Astrocyte (in vitro differentiated cells and primary cell): ENCODE results near the gene TBPL1. TPM values are rescaled to one million over a fixed set of nuclear protein-coding genes. Genes with fewer than 3 reads are reported as not detected.

Source experiments
- DNase-seq: peaks from one replicate; pipeline ENCODE4 v3.0.0-alpha.2; 2010; ENCODE audit warnings: low read depth
- FAIRE-seq: peaks from 2 replicates; lab custom pipeline; 2011; peaks lifted over from hg19 to GRCh38; lab: Jason Lieb, UNC
- H2AFZ ChIP-seq: 2 replicates; pipeline ENCODE4 v1.6.0; 2012; ENCODE audit warnings: low read depth, low read length, inconsistent platforms
- H3K27ac ChIP-seq: 2 replicates; pipeline ENCODE4 v1.5.1; 2011; ENCODE audit warnings: low read depth, low read length, inconsistent platforms
- H3K27me3 ChIP-seq: 2 replicates; pipeline ENCODE4 v1.6.0; 2011; ENCODE audit warnings: low read length, inconsistent platforms; ENCODE audit not compliant: insufficient read depth
- H3K36me3 ChIP-seq: 2 replicates; pipeline ENCODE4 v1.5.1; 2011; ENCODE audit warnings: low read length, inconsistent platforms; ENCODE audit not compliant: insufficient read depth
- H3K4me1 ChIP-seq: 2 replicates; pipeline ENCODE4 v1.5.1; 2011; ENCODE audit warnings: low read length, inconsistent platforms; ENCODE audit not compliant: insufficient read depth
- H3K4me2 ChIP-seq: 2 replicates; pipeline ENCODE4 v1.6.0; 2012; ENCODE audit warnings: low read length, inconsistent platforms
- H3K4me3 ChIP-seq: 2 replicates; pipeline ENCODE4 v1.5.1; 2011; ENCODE audit warnings: low read depth, mild to moderate bottlenecking, low read length, inconsistent platforms; ENCODE audit not compliant: insufficient read depth
- H3K79me2 ChIP-seq: 2 replicates; pipeline ENCODE4 v1.6.0; 2012; ENCODE audit warnings: mild to moderate bottlenecking, low read length, inconsistent platforms; ENCODE audit not compliant: insufficient read depth
- H3K9ac ChIP-seq: 2 replicates; pipeline ENCODE4 v1.6.0; 2012; ENCODE audit warnings: mild to moderate bottlenecking, low read length, inconsistent platforms
- H3K9me3 ChIP-seq: 2 replicates; pipeline ENCODE4 v1.5.1; 2012; ENCODE audit warnings: low read depth, mild to moderate bottlenecking, low read length, inconsistent platforms; ENCODE audit not compliant: insufficient read depth
- H4K20me1 ChIP-seq: 2 replicates; pipeline ENCODE4 v1.6.0; 2012; ENCODE audit warnings: low read length, inconsistent platforms; ENCODE audit not compliant: insufficient read depth
- H3K27ac Mint-ChIP-seq: one replicate; pipeline ENCODE4 v1.8.0; 2021; ENCODE audit warnings: mild to moderate bottlenecking, mixed read lengths; ENCODE audit not compliant: unreplicated experiment
- H3K27me3 Mint-ChIP-seq: one replicate; pipeline ENCODE4 v1.8.0; 2021; ENCODE audit warnings: low read depth, mixed read lengths; ENCODE audit not compliant: unreplicated experiment
- H3K36me3 Mint-ChIP-seq: one replicate; pipeline ENCODE4 v1.8.0; 2021; ENCODE audit warnings: low read depth, mixed read lengths; ENCODE audit not compliant: unreplicated experiment
- H3K4me1 Mint-ChIP-seq: one replicate; pipeline ENCODE4 v1.8.0; 2021; ENCODE audit warnings: low read depth, mixed read lengths; ENCODE audit not compliant: unreplicated experiment
- H3K4me3 Mint-ChIP-seq: one replicate; pipeline ENCODE4 v1.8.0; 2021; ENCODE audit warnings: mild to moderate bottlenecking, moderate library complexity, mixed read lengths; ENCODE audit not compliant: unreplicated experiment
- H3K9me3 Mint-ChIP-seq: one replicate; pipeline ENCODE4 v1.8.0; 2021; ENCODE audit warnings: mild to moderate bottlenecking, mixed read lengths; ENCODE audit not compliant: unreplicated experiment
- EZH2 ChIP-seq: IDR thresholded peaks from 2 replicates; pipeline ENCODE4 v1.6.1; 2012; ENCODE audit warnings: mild to moderate bottlenecking, low read length, inconsistent platforms; ENCODE audit not compliant: insufficient read depth
- total RNA-seq: library from RNA; stranded (reverse); gene quantifications from 2 replicates; pipeline ENCODE4 v1.2.1, GENCODE V29; 2021
- TF ChIP-seq, protein P1 (sequence below): IDR thresholded peaks from 2 replicates; pipeline ENCODE4 v1.5.1; 2011; ENCODE audit warnings: low read depth, mild to moderate bottlenecking, inconsistent platforms, low read length, moderate library complexity; ENCODE audit not compliant: insufficient read depth

Gene TBPL1
- total RNA-seq, 1 donor from 2014 or later: 54.0 TPM

DNA sequence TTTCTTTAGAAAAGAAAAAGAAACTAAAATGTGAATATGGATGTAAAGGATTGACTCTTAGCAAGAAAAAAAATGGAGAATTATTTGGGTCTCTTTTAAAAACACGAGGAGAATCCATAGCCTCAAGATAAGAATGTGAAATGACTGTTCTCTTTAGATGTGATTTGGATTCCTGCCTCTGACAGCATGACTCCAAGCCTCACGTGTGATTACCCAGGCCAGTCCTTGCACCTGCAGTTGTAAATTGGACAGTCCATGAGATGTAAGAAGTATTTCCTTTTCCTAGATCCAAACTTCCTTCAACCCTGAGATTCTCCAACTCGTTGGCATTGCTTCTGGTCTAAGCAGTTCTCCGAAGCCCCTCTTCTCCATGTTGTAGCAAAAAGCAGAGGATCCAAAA is 67.5 kb downstream of the TBPL1 start:
- Histone ChIP-seq H3K27ac (no peak overlapping the region), H4K20me1 (no peaks in the 10 kb centered on the region), H3K4me3 (no peak overlapping the region), H3K27me3 (no peaks in the 10 kb centered on the region), H3K9me3 (no peaks in the 10 kb centered on the region), H3K79me2 (no peaks in the 10 kb centered on the region), H3K4me2 (no peak overlapping the region), H2AFZ (no peak overlapping the region), H3K36me3 (no peaks in the 10 kb centered on the region), H3K4me1 (peaks cover 5% of the 10 kb centered on the region), H3K9ac (no peak overlapping the region)
- FAIRE-seq: no peak
- Mint-ChIP-seq H3K4me3 (no peak overlapping the region), H3K36me3 (peaks cover 3% of the 10 kb centered on the region), H3K4me1 (peaks cover 16% of the 10 kb centered on the region), H3K27me3 (no peaks in the 10 kb centered on the region), H3K27ac (no peak overlapping the region), H3K9me3 (no peaks in the 10 kb centered on the region)
- no peak for DNase-seq
- TF ChIP-seq, protein P1, sequence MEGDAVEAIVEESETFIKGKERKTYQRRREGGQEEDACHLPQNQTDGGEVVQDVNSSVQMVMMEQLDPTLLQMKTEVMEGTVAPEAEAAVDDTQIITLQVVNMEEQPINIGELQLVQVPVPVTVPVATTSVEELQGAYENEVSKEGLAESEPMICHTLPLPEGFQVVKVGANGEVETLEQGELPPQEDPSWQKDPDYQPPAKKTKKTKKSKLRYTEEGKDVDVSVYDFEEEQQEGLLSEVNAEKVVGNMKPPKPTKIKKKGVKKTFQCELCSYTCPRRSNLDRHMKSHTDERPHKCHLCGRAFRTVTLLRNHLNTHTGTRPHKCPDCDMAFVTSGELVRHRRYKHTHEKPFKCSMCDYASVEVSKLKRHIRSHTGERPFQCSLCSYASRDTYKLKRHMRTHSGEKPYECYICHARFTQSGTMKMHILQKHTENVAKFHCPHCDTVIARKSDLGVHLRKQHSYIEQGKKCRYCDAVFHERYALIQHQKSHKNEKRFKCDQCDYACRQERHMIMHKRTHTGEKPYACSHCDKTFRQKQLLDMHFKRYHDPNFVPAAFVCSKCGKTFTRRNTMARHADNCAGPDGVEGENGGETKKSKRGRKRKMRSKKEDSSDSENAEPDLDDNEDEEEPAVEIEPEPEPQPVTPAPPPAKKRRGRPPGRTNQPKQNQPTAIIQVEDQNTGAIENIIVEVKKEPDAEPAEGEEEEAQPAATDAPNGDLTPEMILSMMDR: no peak
- no peak for TF ChIP-seq EZH2

DNA sequence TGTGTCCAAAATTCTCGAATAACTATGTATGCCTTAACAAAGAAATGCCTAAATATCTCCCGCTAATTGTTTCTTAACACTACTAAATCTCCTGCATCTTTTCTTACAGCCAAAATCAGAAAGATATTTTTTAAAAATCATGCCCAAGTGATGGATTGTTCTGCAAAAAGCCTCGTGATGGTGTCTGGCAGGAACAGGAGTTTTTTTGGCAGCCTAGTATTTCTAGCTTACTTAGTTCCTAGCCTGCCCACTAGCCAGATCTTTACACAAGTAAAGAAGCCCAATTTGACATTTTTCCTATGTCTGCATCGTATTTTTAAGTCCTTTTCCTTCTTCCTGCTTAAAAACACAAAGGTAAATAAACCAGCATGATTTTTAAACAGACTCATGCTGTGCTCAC is 67.9 kb downstream of the TBPL1 start:
- Histone ChIP-seq H3K9ac (no peak overlapping the region), H3K4me1 (peaks cover 5% of the 10 kb centered on the region), H3K9me3 (no peaks in the 10 kb centered on the region), H3K27ac (no peak overlapping the region), H3K4me2 (no peak overlapping the region), H2AFZ (no peak overlapping the region), H3K4me3 (no peak overlapping the region), H3K27me3 (no peaks in the 10 kb centered on the region), H3K79me2 (no peaks in the 10 kb centered on the region), H4K20me1 (no peaks in the 10 kb centered on the region), H3K36me3 (no peaks in the 10 kb centered on the region)
- H3K4me1 Mint-ChIP-seq: peaks cover 16% of the 10 kb centered on the region
- no peak overlapping the region for H3K27ac Mint-ChIP-seq
- TF ChIP-seq EZH2: no peak
- TF ChIP-seq, protein P1: no peak
- H3K9me3 Mint-ChIP-seq: no peaks in the 10 kb centered on the region
- DNase-seq (no peak), FAIRE-seq (no peak)
- no peak overlapping the region for H3K4me3 Mint-ChIP-seq
- H3K27me3 Mint-ChIP-seq: no peaks in the 10 kb centered on the region
- peaks cover 4% of the 10 kb centered on the region for H3K36me3 Mint-ChIP-seq

DNA sequence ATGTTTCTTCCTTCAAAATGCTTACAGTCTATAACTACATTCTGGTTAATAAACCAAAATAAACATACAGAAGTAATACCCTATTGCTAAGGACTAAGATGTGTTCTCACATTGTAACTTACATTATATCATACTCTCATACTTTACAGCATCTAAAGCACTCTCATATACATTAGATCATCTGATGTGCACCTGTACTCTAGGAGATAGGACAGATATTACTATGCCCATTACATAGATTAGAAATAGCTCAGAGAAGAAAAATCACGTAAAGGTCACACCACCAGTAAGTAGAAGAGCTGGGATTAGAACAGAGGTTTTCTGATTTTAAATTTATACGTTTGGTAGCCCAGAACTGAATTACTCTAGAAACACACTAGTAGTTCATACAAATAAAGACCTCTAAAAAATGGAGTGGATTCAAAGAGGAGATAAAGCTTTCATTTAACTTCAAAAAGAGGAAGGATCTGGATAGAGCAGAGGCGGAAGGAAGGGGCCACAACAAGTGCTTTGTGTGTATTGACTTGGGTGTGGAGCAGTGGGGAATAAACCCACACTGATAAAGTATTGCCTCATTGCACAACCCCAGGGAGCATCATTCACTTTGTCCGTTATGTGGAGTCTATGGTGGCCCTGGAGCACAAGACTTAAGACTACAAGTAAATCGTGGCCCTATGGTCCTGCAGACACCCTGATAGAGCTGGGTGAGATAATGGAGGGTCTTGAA is 68.5 kb downstream of the TBPL1 start:
- H2AFZ ChIP-seq: no peak overlapping the region
- H3K4me3 ChIP-seq: no peak overlapping the region
- no peak for DNase-seq
- peaks cover 7% of the 10 kb centered on the region for H3K4me1 ChIP-seq
- Mint-ChIP-seq H3K27me3 (no peaks in the 10 kb centered on the region), H3K9me3 (no peaks in the 10 kb centered on the region), H3K36me3 (peaks cover 5% of the 10 kb centered on the region), H3K4me1 (peaks cover 18% of the 10 kb centered on the region), H3K4me3 (no peak overlapping the region), H3K27ac (no peak overlapping the region)
- H3K9me3 ChIP-seq: no peaks in the 10 kb centered on the region
- no peak for FAIRE-seq
- TF ChIP-seq, protein P1: no peak
- TF ChIP-seq EZH2: no peak
- no peak overlapping the region for H3K27ac ChIP-seq
- H3K27me3 ChIP-seq: no peaks in the 10 kb centered on the region
- no peak overlapping the region for H3K9ac ChIP-seq
- no peaks in the 10 kb centered on the region for H3K36me3 ChIP-seq
- no peaks in the 10 kb centered on the region for H4K20me1 ChIP-seq
- H3K4me2 ChIP-seq: no peak overlapping the region
- H3K79me2 ChIP-seq: no peaks in the 10 kb centered on the region
